Fibroblast of lung (primary cell): Measurements from ENCODE around the gene ATOH7. TPM values are rescaled to one million over a fixed set of nuclear protein-coding genes. Genes with fewer than 3 reads are reported as not detected.

ENCODE experiments used
- DNase-seq, 2 donors: peaks; one replicate each; pipeline versions ENCODE4 v3.0.0 to v3.0.0-alpha.2; 2010; ENCODE audit warnings: low read depth in 2 of 2
- H2AFZ ChIP-seq: 2 replicates; pipeline ENCODE4 v1.5.1; 2012; ENCODE audit warnings: low read length, control low read depth, inconsistent platforms
- H3K27ac ChIP-seq: 2 replicates; pipeline ENCODE4 v1.5.1; 2011; ENCODE audit warnings: low read length, control low read depth; ENCODE audit not compliant: insufficient read depth
- H3K27me3 ChIP-seq: 2 replicates; pipeline ENCODE4 v1.5.1; 2011; ENCODE audit warnings: mild to moderate bottlenecking, low read length; ENCODE audit not compliant: control insufficient read depth, insufficient read depth
- H3K36me3 ChIP-seq: 2 replicates; pipeline ENCODE4 v1.5.1; 2011; ENCODE audit warnings: low read length; ENCODE audit not compliant: control insufficient read depth, insufficient read depth
- H3K4me1 ChIP-seq: 2 replicates; pipeline ENCODE4 v1.5.1; 2011; ENCODE audit warnings: low read length; ENCODE audit not compliant: control insufficient read depth, insufficient read depth; ENCODE audit errors: extremely low read depth
- H3K4me2 ChIP-seq: 2 replicates; pipeline ENCODE4 v1.5.1; 2011; ENCODE audit warnings: low read length, control low read depth; ENCODE audit not compliant: insufficient read depth; ENCODE audit errors: extremely low read depth
- H3K4me3 ChIP-seq, 4 experiments: fragments of 200-600 bp in 1 of 4; sonication (generic) in 1 of 4; replicated peaks in 1 of 4; 2 replicates each; pipeline ENCODE4 v1.5.1; 2011 to 2016; ENCODE audit warnings: low read length in 4 of 4, low read depth in 3 of 4, mild to moderate bottlenecking in 3 of 4, control low read depth in 2 of 4, inconsistent platforms in 1 of 4, mixed read lengths in 1 of 4; ENCODE audit not compliant: insufficient read depth in 1 of 4; ENCODE audit errors: control extremely low read depth in 1 of 4
- H3K79me2 ChIP-seq: 2 replicates; pipeline ENCODE4 v1.5.1; 2012; ENCODE audit warnings: mild to moderate bottlenecking, low read length, inconsistent platforms; ENCODE audit not compliant: control insufficient read depth, insufficient read depth
- H3K9ac ChIP-seq: 2 replicates; pipeline ENCODE4 v1.5.1; 2011; ENCODE audit warnings: mild to moderate bottlenecking, low read length, control low read depth; ENCODE audit not compliant: insufficient read depth
- H3K9me3 ChIP-seq: 2 replicates; pipeline ENCODE4 v1.5.1; 2012; ENCODE audit warnings: low read depth, low read length; ENCODE audit not compliant: control insufficient read depth, insufficient read depth
- H4K20me1 ChIP-seq: 2 replicates; pipeline ENCODE4 v1.5.1; 2011; ENCODE audit warnings: low read length; ENCODE audit not compliant: control insufficient read depth, insufficient read depth; ENCODE audit errors: extremely low read depth
- CTCF ChIP-seq, 2 donors: IDR thresholded peaks in 1 of 2; conservative IDR thresholded peaks in 1 of 2; 1 replicate in 1 of 2; 2 replicates in 1 of 2; pipeline ENCODE4 v1.5.1; 2011 to 2012; ENCODE audit warnings: low read length in 2 of 2, control low read depth in 1 of 2, inconsistent platforms in 1 of 2, low read depth in 1 of 2, mild to moderate bottlenecking in 1 of 2
- EZH2 ChIP-seq: IDR thresholded peaks from 2 replicates; pipeline ENCODE4 v1.5.1; 2012; ENCODE audit warnings: low read length, control low read depth, mild to moderate bottlenecking; ENCODE audit errors: missing control alignments
- polyA plus RNA-seq, 2 donors: library from polyadenylated mRNA; depleted of rRNA in 1 of 2; stranded (reverse) in 1 of 2; unstranded in 1 of 2; fragments of >200 nt; gene quantifications; 2 replicates each; pipeline ENCODE4 v1.2.1, GENCODE V29; 2011 to 2012; ENCODE audit warnings: missing spikeins in 1 of 2
- total RNA-seq: library from RNA; depleted of rRNA; stranded (reverse); fragments of >200 nt; gene quantifications from 2 replicates; pipeline ENCODE4 v1.2.1, GENCODE V29; 2014

ATOH7 gene
- total and polyA plus RNA-seq, 2 donors (not counting 1 experiment from before 2014, with no cell fraction given): not detected

DNA sequence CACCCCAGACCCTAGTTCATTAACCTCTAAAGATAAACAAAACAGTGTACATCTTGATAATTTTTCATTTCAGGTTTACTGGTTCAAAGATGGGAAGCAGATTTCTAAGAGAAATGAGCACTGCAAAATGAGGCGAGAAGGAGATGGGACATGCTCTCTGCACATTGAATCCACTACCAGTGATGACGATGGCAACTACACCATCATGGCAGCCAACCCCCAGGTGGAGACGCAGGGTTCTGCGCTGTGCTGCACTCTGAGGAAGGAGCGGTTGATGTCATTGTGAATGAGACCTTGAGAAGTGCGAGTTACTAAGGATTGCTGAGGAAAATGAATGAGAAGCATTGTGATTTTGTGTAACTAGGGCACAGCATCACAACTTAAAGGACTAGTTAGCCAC is 37.6 kb downstream of the ATOH7 start:
- no peak for DNase-seq
- H3K4me2 ChIP-seq: no peak overlapping the region
- no peaks in the 10 kb centered on the region for H3K27me3 ChIP-seq
- H3K4me1 ChIP-seq: no peaks in the 10 kb centered on the region
- TF ChIP-seq EZH2 (no peak), CTCF (conservative IDR thresholded peaks at IDR 0.05 in 1 of 2, IDR thresholded peaks at IDR 0.05 in 1 of 2; ENCODE audit: low read depth in 1 of 2, low read length in 2 of 2) (no peak)
- H3K4me3 ChIP-seq: no peak overlapping the region
- H3K9me3 ChIP-seq: no peaks in the 10 kb centered on the region
- no peaks in the 10 kb centered on the region for H4K20me1 ChIP-seq
- no peaks in the 10 kb centered on the region for H3K36me3 ChIP-seq
- H3K9ac ChIP-seq: no peak overlapping the region
- no peaks in the 10 kb centered on the region for H3K79me2 ChIP-seq
- no peak overlapping the region for H2AFZ ChIP-seq
- H3K27ac ChIP-seq: no peak overlapping the region

DNA sequence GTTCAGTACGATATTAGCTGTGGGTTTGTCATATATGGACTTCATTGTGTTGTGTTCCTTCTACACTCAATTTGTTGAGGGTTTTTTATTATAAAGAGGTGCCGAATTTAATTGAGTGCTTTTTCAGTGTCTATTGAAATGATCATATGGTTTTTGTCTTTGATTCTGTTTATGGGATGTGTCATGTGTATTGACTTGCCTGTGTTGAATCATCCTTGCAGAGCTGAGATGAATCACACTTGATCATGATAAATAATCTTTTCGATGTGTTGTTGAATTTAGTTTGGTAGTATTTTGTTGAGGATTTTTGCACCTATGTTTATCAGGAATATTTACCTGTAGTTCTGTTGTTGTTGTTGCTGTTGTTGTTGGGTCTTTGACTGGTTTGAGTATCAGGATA is 39.8 kb downstream of the ATOH7 start:
- H3K4me3 ChIP-seq: no peak overlapping the region
- no peaks in the 10 kb centered on the region for H3K36me3 ChIP-seq

DNA sequence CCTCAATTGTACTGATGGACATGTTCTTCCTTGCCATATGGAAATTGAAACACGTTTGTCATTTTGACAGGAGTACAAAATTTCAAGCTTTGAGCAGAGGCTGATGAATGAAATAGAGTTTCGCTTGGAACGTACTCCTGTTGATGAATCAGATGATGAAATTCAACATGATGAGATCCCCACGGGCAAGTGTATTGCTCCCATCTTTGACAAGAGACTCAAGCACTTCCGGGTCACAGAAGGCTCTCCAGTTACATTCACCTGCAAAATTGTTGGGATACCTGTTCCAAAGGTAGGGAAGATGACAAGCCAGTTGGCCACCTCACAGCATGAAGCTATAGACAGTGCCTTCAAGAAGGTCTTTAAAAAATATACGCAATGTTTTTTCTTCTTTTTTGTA is 43.1 kb downstream of the ATOH7 start:
- H3K4me3 ChIP-seq: no peak overlapping the region
- H3K79me2 ChIP-seq: no peaks in the 10 kb centered on the region
- no peaks in the 10 kb centered on the region for H3K9me3 ChIP-seq
- H3K4me2 ChIP-seq: no peak overlapping the region
- no peak overlapping the region for H2AFZ ChIP-seq
- no peak for TF ChIP-seq EZH2
- H3K36me3 ChIP-seq: no peaks in the 10 kb centered on the region
- H3K27ac ChIP-seq: no peak overlapping the region
- H3K9ac ChIP-seq: no peak overlapping the region
- H3K27me3 ChIP-seq: no peaks in the 10 kb centered on the region
- no peaks in the 10 kb centered on the region for H4K20me1 ChIP-seq
- no peak for DNase-seq
- H3K4me1 ChIP-seq: no peaks in the 10 kb centered on the region

More for the DNA sequence above, 39.8 kb downstream of the ATOH7 start:
- Histone ChIP-seq H3K79me2 (no peaks in the 10 kb centered on the region), H3K4me2 (no peak overlapping the region), H3K9ac (no peak overlapping the region), H3K9me3 (no peaks in the 10 kb centered on the region), H3K27ac (no peak overlapping the region), H2AFZ (no peak overlapping the region), H3K4me1 (no peaks in the 10 kb centered on the region), H3K27me3 (no peaks in the 10 kb centered on the region), H4K20me1 (no peaks in the 10 kb centered on the region)
- peak in 1 of 2 donors; percentile 18 for DNase-seq
- TF ChIP-seq CTCF (conservative IDR thresholded peaks at IDR 0.05 in 1 of 2, IDR thresholded peaks at IDR 0.05 in 1 of 2; ENCODE audit: low read depth in 1 of 2, low read length in 2 of 2) (no peak), EZH2 (no peak)
